Thymus (tissue), 11 donors: Measurements from ENCODE around the gene TTLL10. TPM values are rescaled to one million over a fixed set of nuclear protein-coding genes. Genes with fewer than 3 reads are reported as not detected.

Experiments used
- DNase-seq, 9 donors: peaks; one replicate each; pipeline ENCODE4 v3.0.0-alpha.2; 2013; ENCODE audit warnings: low spot score in 9 of 9, low read depth in 6 of 9, missing footprints in 1 of 9
- H3K27ac ChIP-seq, 2 donors: one replicate each; pipeline ENCODE4 v1.5.1; 2013; ENCODE audit warnings: control low read depth in 1 of 2, low read depth in 1 of 2, low read length in 1 of 2, mild to moderate bottlenecking in 1 of 2, moderate library complexity in 1 of 2
- H3K27me3 ChIP-seq, 2 donors: one replicate each; pipeline ENCODE4 v1.5.1; 2013; ENCODE audit warnings: low read length in 1 of 2; ENCODE audit not compliant: control insufficient read depth in 2 of 2, insufficient read depth in 1 of 2
- H3K36me3 ChIP-seq, 2 donors: one replicate each; pipeline ENCODE4 v1.5.1; 2013; ENCODE audit warnings: low read length in 1 of 2, mild to moderate bottlenecking in 1 of 2, moderate library complexity in 1 of 2; ENCODE audit not compliant: control insufficient read depth in 2 of 2, insufficient read depth in 2 of 2
- H3K4me1 ChIP-seq, 2 donors: one replicate each; pipeline ENCODE4 v1.5.1; 2013; ENCODE audit warnings: low read length in 2 of 2; ENCODE audit not compliant: control insufficient read depth in 2 of 2, insufficient read depth in 2 of 2
- H3K4me3 ChIP-seq, 2 donors: one replicate each; pipeline ENCODE4 v1.5.1; 2013; ENCODE audit warnings: low read length in 2 of 2, control low read depth in 1 of 2, mild to moderate bottlenecking in 1 of 2
- H3K9me3 ChIP-seq, 2 donors: one replicate each; pipeline ENCODE4 v1.5.1; 2013; ENCODE audit warnings: low read length in 1 of 2, mild to moderate bottlenecking in 1 of 2; ENCODE audit not compliant: control insufficient read depth in 2 of 2, insufficient read depth in 1 of 2
- WGBS: extraction: QIAGEN DNeasy Blood & Tissue Kit; methylation state at CpG from one replicate; pipeline ENCODE4 v1.1.7; 2013; 5-methylcytosine and 5-hydroxymethylcytosine counted together
- polyA plus RNA-seq: library from polyadenylated mRNA; stranded (reverse); fragments of 200-250 nt; gene quantifications from one replicate; pipeline ENCODE4 v1.2.3, GENCODE V29; 2013
- total RNA-seq: library from RNA; stranded (reverse); fragments of 120-200 nt; gene quantifications from one replicate; pipeline ENCODE4 v1.2.4, GENCODE V29; 2013
- donor health status: healthy.

TTLL10 gene
- total and polyA plus RNA-seq, 2 donors: 0.14 to 0.27 TPM

DNA sequence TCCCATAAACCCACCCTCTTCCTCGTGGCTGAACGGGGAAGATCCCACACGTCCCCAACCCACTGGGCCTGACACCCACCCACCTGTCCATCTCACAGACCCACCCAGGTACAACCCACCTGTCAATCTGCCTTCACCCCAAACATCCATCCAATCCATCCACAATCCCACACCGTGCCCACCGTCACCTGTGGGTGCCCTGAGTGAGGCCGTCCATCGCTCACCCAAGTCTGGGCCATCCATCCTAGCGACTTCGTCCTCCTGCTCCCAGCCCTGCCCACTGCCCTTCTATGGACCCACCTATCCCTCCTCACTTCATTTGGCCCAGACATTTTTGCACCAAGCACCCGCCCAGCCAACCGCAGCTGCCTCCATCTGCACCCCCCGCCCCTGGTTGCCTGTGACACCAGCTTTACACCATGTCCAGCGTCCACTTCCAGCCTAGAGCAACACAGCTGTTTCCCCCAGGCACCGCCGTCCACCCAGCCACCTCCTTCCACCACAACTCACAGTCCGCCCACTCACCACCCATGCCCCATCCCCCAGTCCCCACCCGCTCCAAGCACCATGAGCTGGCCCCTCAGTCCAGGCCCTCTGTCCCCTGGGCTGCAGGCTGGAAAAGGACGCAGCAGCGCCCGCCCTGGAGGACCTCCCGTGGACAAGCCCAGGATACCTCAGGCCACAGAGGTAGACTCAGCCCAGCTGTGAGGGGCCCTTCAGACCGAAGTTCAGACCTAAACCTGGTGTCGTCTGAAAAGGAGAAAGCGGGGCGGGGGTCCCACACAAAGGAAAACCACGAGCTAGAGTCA, 7.7 kb downstream of the TTLL10 start:
- H3K4me1 ChIP-seq: peaks cover 0 to 9% of the 10 kb centered on the region in 2 donors
- no peak for DNase-seq
- no peak overlapping the region for H3K27ac ChIP-seq
- no peaks in the 10 kb centered on the region for H3K36me3 ChIP-seq
- WGBS: 90% methylated on average over 26 of the region's 26 CpGs
- peaks cover 6 to 40% of the 10 kb centered on the region in 2 donors for H3K27me3 ChIP-seq
- peaks cover 1 to 6% of the 10 kb centered on the region in 2 donors for H3K9me3 ChIP-seq
- H3K4me3 ChIP-seq: no peak overlapping the region

- Histone ChIP-seq H3K36me3 (no peaks in the 10 kb centered on the region), H3K27ac (no peak overlapping the region), H3K4me1 (peaks cover 0 to 9% of the 10 kb centered on the region in 2 donors), H3K4me3 (no peak overlapping the region), H3K9me3 (peaks cover 0 to 1% of the 10 kb centered on the region in 2 donors), H3K27me3 (peaks cover 6 to 36% of the 10 kb centered on the region in 2 donors)
- DNase-seq: no peak
- 60% methylated on average over 21 of the region's 21 CpGs for WGBS
These were observed 8.3 kb downstream of the TTLL10 start for GRCh38 chr1:1181938-1182410.

DNA sequence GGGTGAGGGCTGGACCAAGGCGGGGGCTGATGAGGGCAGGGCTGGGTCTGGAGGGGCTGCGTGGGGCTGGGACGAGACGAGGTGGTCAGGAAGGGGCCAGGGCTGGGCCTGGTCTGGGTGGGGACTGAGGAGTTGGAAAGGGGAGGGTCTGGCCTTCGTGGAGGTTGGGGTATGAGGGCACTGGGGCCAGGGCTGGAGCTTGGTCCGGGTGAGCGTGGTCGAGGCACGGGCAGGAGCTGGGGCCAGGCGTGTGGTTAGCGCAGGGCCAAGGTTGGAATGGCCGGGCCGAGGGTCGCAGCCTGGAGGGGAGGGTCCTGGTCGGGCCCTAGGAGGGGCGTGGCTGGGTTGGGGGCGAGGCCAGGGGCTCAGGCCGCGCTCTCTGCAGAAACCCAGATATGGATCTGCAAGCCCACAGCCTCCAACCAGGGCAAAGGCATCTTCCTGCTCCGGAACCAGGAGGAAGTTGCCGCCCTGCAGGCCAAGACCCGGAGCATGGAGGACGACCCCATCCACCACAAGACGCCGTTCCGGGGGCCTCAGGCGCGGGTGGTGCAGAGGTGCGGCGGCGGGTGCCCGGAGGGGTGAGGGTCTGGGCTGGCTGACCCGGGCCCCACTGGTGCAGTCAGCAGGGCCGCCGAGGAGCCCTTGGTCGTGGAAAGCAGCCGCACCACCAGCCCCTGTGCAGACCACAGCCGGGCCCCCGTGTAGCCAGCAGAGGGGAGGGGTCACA, 9.0 kb downstream of the TTLL10 start:
- H3K27me3 ChIP-seq: peaks cover 6 to 34% of the 10 kb centered on the region in 2 donors
- H3K27ac ChIP-seq: no peak overlapping the region
- no peak overlapping the region for H3K4me3 ChIP-seq
- 31% methylated on average over 39 of the region's 39 CpGs for WGBS
- no peak for DNase-seq
- no peaks in the 10 kb centered on the region for H3K36me3 ChIP-seq
- H3K9me3 ChIP-seq: peaks cover 0 to 1% of the 10 kb centered on the region in 2 donors
- peaks cover 0 to 9% of the 10 kb centered on the region in 2 donors for H3K4me1 ChIP-seq

- DNase-seq: no peak
- Histone ChIP-seq H3K27ac (no peak overlapping the region), H3K9me3 (peaks cover 0 to 1% of the 10 kb centered on the region in 2 donors), H3K27me3 (peaks cover 6 to 34% of the 10 kb centered on the region in 2 donors), H3K36me3 (no peaks in the 10 kb centered on the region), H3K4me1 (peaks cover 0 to 9% of the 10 kb centered on the region in 2 donors), H3K4me3 (no peak overlapping the region)
- 75% methylated on average over 21 of the region's 21 CpGs for WGBS
These were observed 9.6 kb downstream of the TTLL10 start for GRCh38 chr1:1183221-1183747.

DNA sequence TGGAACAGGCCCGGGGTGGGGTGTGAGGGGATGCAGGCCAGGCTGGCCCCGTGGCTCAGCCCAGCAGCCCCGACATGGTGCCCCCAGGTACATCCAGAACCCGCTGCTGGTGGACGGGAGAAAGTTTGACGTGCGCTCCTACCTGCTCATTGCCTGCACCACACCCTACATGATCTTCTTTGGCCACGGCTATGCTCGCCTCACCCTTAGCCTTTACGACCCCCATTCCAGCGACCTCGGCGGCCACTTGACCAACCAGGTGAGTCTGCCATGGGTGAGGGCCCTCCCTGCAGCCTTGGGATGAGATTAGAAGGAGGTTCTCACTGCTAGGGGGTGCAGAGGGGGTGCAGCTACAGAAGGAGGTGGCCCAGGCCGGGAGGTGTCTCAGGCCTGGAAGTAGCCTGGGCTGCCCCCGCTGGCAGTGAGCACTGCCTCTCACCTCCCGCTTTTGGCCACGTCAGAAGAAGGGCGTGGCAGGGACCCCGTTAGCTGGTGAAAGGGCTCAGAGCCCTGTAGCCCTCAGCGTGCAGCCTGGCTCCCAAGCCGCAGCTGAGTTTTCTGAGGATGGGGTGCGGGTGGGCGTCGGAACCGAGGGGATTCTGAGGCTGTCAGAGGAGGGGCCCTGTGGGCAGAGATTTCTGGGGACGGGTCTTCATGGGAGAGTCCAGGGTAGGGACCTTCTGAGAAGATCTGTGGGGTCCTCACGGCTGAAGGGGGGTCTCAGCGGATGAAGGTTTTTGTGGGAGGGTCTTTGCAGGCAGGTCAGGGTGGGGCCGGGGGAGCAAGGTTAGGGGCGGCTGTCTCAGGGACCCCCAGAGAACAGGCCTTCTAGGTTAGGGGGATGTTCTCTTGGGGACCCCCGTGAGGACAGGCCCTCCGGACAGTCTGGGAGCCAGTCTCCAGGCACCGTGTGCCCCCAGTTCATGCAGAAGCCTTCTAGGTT, 10.4 kb downstream of the TTLL10 start:
- Histone ChIP-seq H3K27me3 (peaks cover 6 to 34% of the 10 kb centered on the region in 2 donors), H3K4me3 (no peak overlapping the region), H3K36me3 (no peaks in the 10 kb centered on the region), H3K4me1 (peaks cover 0 to 9% of the 10 kb centered on the region in 2 donors), H3K9me3 (peaks cover 0 to 1% of the 10 kb centered on the region in 2 donors), H3K27ac (no peak overlapping the region)
- 95% methylated on average over 33 of the region's 33 CpGs for WGBS
- no peak for DNase-seq

GRCh38 chr1:1185101-1185765, 11.6 kb downstream of the TTLL10 start:
- peaks cover 0 to 1% of the 10 kb centered on the region in 2 donors for H3K9me3 ChIP-seq
- peaks cover 6 to 33% of the 10 kb centered on the region in 2 donors for H3K27me3 ChIP-seq
- WGBS: 93% methylated on average over 31 of the region's 31 CpGs
- peaks cover 0 to 9% of the 10 kb centered on the region in 2 donors for H3K4me1 ChIP-seq
- no peak overlapping the region for H3K4me3 ChIP-seq
- no peaks in the 10 kb centered on the region for H3K36me3 ChIP-seq
- H3K27ac ChIP-seq: no peak overlapping the region
- DNase-seq: no peak

GRCh38 chr1:1187938-1188337, 14.3 kb downstream of the TTLL10 start:
- H3K4me3 ChIP-seq: no peak overlapping the region
- no peaks in the 10 kb centered on the region for H3K36me3 ChIP-seq
- H3K27me3 ChIP-seq: peaks cover 0 to 13% of the 10 kb centered on the region in 2 donors
- DNase-seq: no peak
- H3K9me3 ChIP-seq: peaks cover 0 to 4% of the 10 kb centered on the region in 2 donors
- H3K4me1 ChIP-seq: peaks cover 0 to 2% of the 10 kb centered on the region in 2 donors
- H3K27ac ChIP-seq: no peak overlapping the region

DNA sequence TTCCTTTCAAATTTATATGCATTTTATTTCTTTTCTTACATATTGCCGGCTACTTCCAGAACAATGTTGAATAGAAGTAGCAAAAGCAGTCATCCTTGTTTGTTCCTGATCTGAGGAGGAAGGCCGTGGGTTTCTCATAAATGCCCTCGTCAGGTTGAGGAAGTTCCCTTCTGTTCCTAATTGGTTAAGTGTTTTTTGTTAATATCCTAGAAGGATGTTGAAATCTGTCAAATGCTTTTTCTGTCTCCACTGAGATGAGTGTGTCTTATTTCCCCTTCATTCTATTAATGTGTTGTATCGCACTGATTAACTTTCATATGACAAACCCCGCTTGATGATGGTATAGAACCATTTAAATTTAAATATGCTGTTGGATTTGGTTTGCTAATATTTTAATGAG, 15.4 kb downstream of the TTLL10 start:
- 67% methylated on average over 5 of the region's 5 CpGs for WGBS
- Histone ChIP-seq H3K36me3 (no peaks in the 10 kb centered on the region), H3K4me1 (no peaks in the 10 kb centered on the region), H3K9me3 (peaks cover 0 to 4% of the 10 kb centered on the region in 2 donors), H3K27me3 (peaks cover 0 to 1% of the 10 kb centered on the region in 2 donors), H3K27ac (no peak overlapping the region), H3K4me3 (no peak overlapping the region)
- no peak for DNase-seq
